Left ventricle myocardium inferior (tissue), 1 donor: ENCODE measurements around the gene SIRT7. TPM values are rescaled to one million over a fixed set of nuclear protein-coding genes. Genes with fewer than 3 reads are reported as not detected.
A peak's percentile ranks its signal among the peaks of the same experiment; 100 is the strongest.

Experiments used
- DNase-seq: peaks from one replicate; pipeline ENCODE4 v3.0.0-alpha.2; 2020
- H3K27ac ChIP-seq: fragments of 200-600 bp; replicated peaks from 2 replicates; pipeline ENCODE4 v1.8.0; 2021
- H3K27me3 ChIP-seq: fragments of 200-600 bp; 2 replicates; pipeline ENCODE4 v1.8.0; 2021; ENCODE audit warnings: low read depth
- H3K36me3 ChIP-seq: fragments of 200-600 bp; 2 replicates; pipeline ENCODE4 v1.8.0; 2021
- H3K4me1 ChIP-seq: fragments of 200-600 bp; 2 replicates; pipeline ENCODE4 v1.8.0; 2021
- H3K4me3 ChIP-seq: fragments of 200-600 bp; 2 replicates; pipeline ENCODE4 v1.8.0; 2021; ENCODE audit warnings: mild to moderate bottlenecking, moderate library complexity
- H3K9me3 ChIP-seq: fragments of 200-600 bp; replicated peaks from 2 replicates; pipeline ENCODE4 v1.8.0; 2021
- CTCF ChIP-seq: fragments of 200-600 bp; IDR thresholded peaks from 2 replicates; pipeline ENCODE4 v1.8.0; 2021; ENCODE audit warnings: antibody characterized with exemption, mild to moderate bottlenecking, borderline replicate concordance
- intact Hi-C: fragments of 100-400 bp; cut with micrococcal nuclease; formaldehyde crosslinking; loops from one replicate; pipeline ENCODE4 v1.11.0; 2022
- total RNA-seq: library from RNA; stranded (reverse); fragmentation: NEBNext Ultra II Directional; extraction: Animal tissue kit (Norgen Biotek cat#: 25700); gene quantifications from one replicate; pipeline ENCODE4 v1.2.1, GENCODE V29; 2021
- donor health status: DM: no; HTN: yes; CAD: no; lungs with severe emphysema.

Gene SIRT7
- total RNA-seq, 1 donor from 2014 or later: 8.5 TPM

- H3K4me1 ChIP-seq: peaks cover 16% of the 10 kb centered on the region
- no peak for TF ChIP-seq CTCF
- intact Hi-C loops: no loop called here
- peaks cover 63% of the 10 kb centered on the region for H3K36me3 ChIP-seq
- no peaks in the 10 kb centered on the region for H3K9me3 ChIP-seq
- H3K27me3 ChIP-seq: no peaks in the 10 kb centered on the region
- no peak overlapping the region for H3K27ac ChIP-seq
- DNase-seq: no peak
- H3K4me3 ChIP-seq: no peak overlapping the region
Measured at GRCh38 chr17:81899514-81900166, 18.3 kb downstream of the SIRT7 start.

- H3K27ac ChIP-seq: no peak overlapping the region
- DNase-seq: no peak
- no peaks in the 10 kb centered on the region for H3K27me3 ChIP-seq
- TF ChIP-seq CTCF: no peak
- H3K4me3 ChIP-seq: no peak overlapping the region
- no peaks in the 10 kb centered on the region for H3K9me3 ChIP-seq
- peaks cover 68% of the 10 kb centered on the region for H3K36me3 ChIP-seq
- intact Hi-C loops: no loop called here
- H3K4me1 ChIP-seq: peaks cover 18% of the 10 kb centered on the region
Measured at GRCh38 chr17:81898885-81899284, 19.1 kb downstream of the SIRT7 start.

GRCh38 chr17:81898029-81898866, 19.7 kb downstream of the SIRT7 start:
- no peak for DNase-seq
- no peak for TF ChIP-seq CTCF
- Histone ChIP-seq H3K27me3 (no peaks in the 10 kb centered on the region), H3K4me1 (peaks cover 20% of the 10 kb centered on the region), H3K36me3 (peaks cover 72% of the 10 kb centered on the region), H3K4me3 (no peak overlapping the region), H3K27ac (no peak overlapping the region), H3K9me3 (no peaks in the 10 kb centered on the region)
- intact Hi-C loops: no loop called here

GRCh38 chr17:81895400-81895799, 22.6 kb downstream of the SIRT7 start:
- H3K4me3 ChIP-seq: no peak overlapping the region
- no peak overlapping the region for H3K27ac ChIP-seq
- intact Hi-C loops: no loop called here
- no peak for TF ChIP-seq CTCF
- H3K9me3 ChIP-seq: no peaks in the 10 kb centered on the region
- peaks cover 28% of the 10 kb centered on the region for H3K4me1 ChIP-seq
- DNase-seq: no peak
- peaks cover 69% of the 10 kb centered on the region for H3K36me3 ChIP-seq
- no peaks in the 10 kb centered on the region for H3K27me3 ChIP-seq

- H3K27ac ChIP-seq: peak overlapping the region; percentile 93
- intact Hi-C loops: no loop called here
- H3K9me3 ChIP-seq: no peaks in the 10 kb centered on the region
- peaks cover 66% of the 10 kb centered on the region for H3K36me3 ChIP-seq
- peaks cover 43% of the 10 kb centered on the region for H3K4me1 ChIP-seq
- peak overlapping the region; percentile 94 for H3K4me3 ChIP-seq
- DNase-seq: no peak
- TF ChIP-seq CTCF: no peak
- no peaks in the 10 kb centered on the region for H3K27me3 ChIP-seq
Measured at GRCh38 chr17:81891303-81891552, 26.7 kb downstream of the SIRT7 start.
